ENCODE data around the gene PPP2R1B.
"Not testable (repeated sequence)": the region's sequence is repeated elsewhere in the genome, so short reads cannot be mapped to it uniquely, and the experiment has no call there.

The PPP2R1B gene

DNA sequence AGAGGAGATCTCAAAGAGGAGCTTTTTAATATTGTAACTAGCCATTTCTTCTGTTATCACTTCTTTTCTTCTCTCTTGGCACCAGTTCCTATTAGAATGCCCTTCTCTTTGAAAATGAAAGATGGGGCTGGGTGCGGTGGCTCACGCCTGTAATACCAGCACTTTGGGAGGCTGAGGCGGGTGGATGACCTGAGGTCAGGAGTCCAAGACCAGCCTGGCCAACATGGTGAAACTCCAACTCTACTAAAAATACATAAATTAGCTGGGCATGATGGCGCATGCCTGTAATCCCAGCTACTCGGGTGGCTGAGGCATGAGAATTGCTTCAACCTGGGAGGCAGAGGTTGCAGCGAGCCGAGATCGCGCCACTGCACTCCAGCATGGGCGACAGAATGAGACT is 18.1 kb upstream of the PPP2R1B start:
- DNase-seq (ENCODE audit: low read depth in 2 of 2) = not testable (repeated sequence)

DNA sequence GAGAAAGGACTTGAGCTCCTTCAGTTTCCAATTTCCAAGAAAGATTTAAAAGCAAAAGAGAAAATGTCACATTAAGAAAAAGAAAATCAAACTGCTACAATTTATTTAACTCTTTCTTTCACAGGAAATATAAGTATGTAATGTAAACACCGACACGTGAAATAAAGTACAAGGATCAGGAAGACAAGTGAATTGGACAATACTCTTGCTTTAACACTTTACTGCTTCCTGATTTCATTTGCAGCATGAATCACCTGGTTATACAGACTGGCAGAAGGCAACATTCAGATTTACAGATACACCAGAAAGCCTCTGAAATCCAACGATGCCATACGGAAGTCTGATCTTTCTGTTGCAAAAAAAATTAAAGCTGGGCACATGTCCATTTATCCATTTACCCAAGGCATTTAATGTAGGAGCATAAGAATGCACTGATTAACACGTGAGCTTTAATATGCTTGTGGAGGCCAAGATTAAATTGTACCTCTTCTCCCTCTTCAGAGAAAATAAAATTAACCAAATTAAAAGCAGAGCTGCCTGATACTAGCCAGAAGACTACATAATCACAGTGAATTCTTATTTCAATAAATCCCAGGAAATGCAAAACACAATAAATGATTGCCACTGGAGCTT is 16.0 kb upstream of the PPP2R1B start:
- no peak for DNase-seq (ENCODE audit: low read depth in 2 of 2)

DNA sequence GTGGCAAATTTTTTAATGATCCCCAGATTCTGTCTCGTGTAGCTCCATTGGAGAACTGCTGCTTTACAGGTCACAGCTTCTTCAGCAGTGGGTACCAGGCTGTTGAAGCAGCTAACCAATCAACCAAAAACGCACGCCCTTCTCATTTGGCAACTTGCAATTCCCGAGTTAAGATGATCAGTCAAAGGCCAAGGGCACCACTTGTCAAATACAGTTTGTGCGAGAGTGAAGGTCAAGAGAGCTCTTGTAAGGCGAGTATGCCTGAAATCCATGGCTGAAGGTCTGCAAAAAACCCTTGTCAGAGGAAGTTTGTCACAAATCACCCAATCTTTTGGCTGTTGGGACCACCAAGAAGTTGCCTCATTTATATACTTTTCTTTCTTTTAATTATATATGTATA is 12.9 kb upstream of the PPP2R1B start:
- DNase-seq (ENCODE audit: low read depth in 2 of 2) = no peak

DNA sequence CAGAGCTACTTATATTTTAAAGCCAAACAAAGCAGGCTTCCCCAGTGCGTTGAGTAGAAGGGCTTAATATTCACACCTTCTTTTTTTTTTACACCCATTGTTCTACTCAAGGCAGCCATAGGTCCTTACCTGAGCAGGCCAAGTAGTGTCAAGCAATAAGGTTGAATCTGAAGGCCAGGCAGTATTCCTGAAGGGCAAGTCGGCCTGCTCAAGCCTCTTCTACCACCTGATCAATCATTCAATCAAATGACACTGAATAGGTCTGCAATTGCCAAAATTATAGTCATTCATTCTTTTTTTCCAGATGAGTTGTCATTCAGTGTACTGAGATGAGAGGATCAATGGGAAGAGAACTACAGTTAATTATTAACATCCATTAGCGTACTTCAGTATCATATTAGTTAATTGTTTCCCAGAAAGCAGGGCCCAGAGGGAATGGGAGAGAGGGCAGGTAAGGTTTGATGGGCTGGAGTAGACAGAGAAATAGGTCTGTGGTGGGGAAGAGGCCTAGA is 11.9 kb upstream of the PPP2R1B start:
- DNase-seq (ENCODE audit: low read depth in 2 of 2) = no peak

DNA sequence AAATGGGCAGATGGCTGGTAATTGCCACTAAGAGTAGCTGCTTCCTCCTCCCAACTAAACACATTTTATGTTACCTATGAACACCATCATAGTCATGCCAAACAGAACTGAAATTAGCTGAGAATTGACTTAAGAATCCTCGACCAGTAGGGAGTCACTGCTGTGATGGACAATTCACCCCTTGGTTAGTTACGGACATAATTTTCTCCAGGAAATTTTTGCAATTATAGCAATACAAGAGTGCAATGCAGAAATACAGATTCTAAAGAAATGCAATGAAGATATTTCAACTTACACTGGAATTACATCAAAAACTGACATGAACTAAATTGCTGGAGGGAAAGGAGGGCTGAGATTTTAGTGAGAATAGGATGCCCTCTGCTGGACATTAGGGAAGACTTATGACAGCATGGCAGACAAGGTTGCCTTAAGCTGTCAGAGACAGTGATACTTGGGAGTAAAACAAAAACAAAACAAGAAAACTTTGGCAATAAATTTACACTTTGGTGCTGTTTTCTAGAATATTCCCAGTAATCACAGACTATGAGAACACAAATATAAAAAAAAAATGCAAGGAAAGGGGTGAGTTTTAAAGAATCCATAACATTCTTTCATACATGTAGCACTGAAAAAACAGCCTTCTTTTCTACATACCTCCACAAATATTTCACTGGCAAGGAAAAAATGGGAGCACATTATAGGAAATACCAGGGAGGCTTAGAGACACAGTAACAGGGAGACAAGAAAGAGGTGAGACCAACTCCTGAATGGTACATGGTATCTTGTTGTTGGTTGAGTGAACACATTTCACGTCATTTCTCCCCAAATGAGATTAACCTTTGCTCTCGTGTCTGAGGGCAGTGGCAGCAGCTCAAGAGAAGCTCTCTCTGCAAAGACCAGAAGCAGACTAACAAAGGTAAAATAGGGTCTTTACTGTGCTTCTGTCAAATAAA is 11.2 kb upstream of the PPP2R1B start:
- no peak for DNase-seq (ENCODE audit: low read depth in 2 of 2)

DNA sequence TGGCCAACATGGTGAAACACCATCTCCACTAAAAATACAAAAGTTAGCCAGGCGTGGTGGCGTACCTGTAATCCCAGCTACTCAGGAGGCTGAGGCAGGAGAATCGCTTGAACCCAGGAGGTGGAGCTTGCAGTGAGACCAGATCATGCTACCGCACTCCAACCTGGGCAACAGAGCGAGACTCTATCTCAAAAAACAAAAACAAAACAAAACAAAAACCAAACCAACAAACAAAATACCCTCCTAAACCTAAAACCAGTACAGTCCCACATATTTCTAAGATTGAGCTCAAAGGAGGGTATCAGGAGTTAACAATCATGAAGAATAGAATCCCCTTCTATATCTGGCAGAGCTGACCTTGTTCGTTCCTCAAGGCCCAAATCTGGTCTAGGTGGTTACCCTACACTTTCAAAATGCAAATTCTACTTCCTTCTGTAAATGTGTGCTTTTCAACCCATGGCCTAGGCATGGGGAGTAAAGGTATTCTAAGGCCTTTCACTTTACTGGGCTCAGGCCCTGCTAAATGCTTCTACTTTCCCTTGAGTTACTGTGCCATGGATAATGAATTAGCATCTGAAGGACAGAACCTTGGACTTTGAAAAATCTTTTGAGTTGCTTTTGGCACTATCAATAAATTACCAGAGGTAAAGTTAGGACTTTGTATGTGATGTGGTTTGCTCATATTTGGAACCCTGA is 10.4 kb upstream of the PPP2R1B start:
- no peak for DNase-seq (ENCODE audit: low read depth in 2 of 2)

DNA sequence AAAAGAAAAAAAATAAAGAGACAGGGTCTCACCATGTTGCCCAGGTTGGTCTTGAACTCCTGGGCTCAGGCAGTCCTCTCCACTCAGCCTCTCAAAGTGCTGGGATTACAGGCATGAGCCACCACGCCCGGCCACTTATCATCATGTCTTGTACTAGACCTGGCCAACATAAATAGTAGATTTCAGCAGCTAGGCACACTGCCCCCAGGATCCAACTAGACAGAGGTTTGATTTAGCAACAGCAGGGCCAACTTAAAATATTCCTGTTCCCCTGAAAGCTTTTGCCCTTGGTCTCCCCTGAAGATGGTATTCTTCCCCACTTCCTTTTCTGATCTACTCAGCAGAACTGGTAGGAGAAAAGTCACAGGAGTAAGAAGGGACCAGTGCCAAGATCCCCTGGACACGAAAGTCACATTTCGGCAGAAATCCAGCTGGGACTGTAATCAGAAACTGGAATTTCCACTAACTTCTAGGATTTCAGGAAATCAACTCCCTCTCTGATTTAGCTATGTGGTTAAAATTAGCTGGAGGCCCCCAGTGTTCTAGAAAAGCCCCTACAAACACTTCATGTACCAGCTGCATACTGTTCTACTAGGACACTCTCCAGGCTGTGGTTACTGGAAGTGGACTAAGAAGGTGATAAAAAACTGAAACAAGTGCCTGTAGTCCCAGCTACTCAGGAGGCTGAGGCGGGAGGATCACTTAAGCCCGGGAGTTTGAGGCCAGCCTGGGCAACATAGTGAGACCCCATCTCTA is 8.9 kb upstream of the PPP2R1B start:
- DNase-seq (ENCODE audit: low read depth in 2 of 2) = no peak

DNA sequence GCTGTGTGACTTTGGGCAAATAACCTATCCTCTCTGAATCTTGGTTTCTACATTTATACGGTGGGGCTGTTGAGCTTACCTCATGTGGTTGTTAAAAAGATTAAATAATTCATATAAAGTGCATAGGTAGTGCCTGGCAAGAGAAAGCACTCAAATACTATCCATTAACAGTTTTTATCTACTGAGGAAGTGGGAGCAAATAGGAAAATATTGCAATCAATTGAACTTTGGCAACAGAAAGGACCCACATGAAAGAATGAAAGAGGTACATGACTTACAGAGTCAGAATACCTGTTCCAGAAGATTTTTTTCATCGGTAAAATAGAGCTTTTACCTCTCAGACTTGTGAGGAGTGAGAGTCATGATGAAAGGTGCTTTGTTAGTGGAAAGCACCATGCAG is 6.3 kb upstream of the PPP2R1B start:
- DNase-seq (ENCODE audit: low read depth in 2 of 2) = no peak

DNA sequence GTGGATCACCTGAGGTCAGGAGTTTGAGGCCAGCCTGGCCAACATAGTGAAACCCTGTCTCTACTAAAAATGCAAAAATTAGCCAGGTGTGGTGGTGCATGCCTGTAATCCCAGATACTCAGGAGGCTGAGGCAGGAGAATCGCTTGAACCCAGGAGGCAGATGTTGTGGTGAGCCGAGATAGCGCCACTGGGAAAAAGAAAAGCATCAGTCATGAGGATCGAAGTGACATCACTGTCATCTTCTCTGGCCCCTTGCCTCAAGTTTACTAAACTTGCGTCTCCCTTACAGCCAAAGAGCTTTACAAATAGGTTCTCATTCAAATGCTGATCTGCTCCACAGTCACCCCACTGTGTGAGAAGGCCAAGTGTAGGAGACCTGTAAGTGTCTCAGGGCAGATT is 5.0 kb upstream of the PPP2R1B start:
- DNase-seq (ENCODE audit: low read depth in 2 of 2) = not testable (repeated sequence)

DNA sequence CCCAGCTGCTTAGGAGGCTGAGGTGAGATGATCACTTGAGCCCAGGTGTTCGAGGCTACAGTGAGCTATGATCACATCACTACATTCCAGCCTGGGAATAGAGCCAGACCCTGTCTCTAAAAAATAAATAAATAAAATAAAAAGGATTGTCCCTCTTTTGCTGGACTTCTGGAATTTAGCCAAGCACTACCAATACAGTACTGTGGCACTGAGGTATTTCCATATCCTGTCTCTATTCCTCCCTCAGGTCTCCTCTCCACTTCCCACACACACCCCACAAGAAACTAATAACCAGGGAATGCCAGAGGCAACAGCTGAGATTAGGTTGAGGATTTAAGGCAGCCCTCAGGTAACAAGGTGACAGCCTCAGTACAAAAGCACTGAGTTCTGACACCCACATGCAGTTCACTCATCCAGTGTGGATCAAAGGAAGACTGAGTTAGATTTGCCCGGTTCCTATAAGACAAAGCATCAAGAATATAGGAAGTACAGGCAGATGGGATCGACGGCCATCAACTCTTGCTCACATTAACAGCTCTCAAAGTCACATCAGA is 4.5 kb upstream of the PPP2R1B start:
- DNase-seq (ENCODE audit: low read depth in 2 of 2) = no peak

DNA sequence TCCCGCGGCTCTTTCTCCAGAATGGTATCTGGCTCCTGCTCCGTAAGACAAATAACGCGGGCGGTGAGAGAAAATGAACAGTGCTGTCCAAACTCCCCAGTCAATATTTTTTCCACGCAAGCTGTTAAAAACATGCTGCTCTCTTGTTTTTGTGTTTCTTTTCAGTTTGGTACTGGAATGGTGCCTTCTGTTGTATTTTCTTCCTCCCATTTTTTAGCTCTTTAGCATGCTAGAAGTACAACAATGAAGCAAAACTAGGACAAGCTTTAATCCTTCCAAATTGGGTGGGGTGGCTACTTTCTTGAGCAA is 599 bp upstream of the PPP2R1B start:
- DNase-seq (ENCODE audit: low read depth in 2 of 2) = no peak

DNA sequence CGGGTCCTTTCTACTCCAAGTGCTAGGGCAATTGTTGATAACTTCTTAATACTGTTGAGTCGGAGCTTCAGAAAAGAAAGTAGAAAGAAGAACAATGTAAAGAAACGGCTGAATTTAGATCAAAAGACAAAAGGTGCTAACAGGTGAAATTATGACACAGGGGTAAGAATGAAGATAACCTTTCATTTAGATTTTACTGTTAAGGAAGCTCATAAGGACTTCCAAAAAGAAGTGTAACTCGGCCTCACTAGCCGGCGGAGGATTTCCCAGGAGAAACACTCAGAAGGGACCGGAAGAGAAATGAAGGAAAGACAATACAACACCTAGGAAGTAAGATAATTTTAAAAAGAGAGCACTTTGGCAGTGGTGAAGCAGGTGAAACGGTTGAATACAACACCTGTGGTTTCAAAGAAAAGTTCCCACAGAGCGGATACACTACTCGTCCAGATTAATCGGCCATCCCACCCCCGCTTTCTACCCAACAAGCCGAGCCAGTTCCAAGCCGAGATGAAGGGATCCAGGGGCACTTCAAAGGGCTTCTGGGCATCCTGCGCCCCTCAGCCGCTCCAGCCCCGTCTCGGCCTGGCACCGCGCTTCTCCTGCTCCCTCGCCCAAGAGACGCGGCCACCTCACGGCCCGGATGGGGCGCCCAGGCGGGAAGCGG is 737 bp downstream of the PPP2R1B start:
- peak in 1 of 2 donors; percentile 6 for DNase-seq (ENCODE audit: low read depth in 2 of 2)

DNA sequence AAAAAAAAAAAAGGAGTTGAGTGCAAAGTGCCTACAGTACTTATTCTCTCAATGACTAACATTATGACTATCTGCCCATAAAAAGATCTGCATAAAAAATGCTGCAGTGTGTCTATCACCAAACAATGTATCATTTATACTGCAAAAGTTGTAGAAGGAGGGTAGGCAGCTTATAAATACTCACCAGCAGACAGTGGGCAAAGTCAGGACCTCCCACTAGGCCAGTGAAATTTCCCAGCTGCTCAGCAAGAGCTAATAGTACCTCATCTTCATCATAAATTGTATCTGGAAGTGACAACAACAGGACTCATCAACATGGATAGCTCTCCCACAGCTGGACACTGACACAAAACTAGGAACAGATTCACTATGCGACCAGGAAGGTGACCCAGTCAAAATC is 1.6 kb downstream of the PPP2R1B start:
- DNase-seq (ENCODE audit: low read depth in 2 of 2) = no peak

DNA sequence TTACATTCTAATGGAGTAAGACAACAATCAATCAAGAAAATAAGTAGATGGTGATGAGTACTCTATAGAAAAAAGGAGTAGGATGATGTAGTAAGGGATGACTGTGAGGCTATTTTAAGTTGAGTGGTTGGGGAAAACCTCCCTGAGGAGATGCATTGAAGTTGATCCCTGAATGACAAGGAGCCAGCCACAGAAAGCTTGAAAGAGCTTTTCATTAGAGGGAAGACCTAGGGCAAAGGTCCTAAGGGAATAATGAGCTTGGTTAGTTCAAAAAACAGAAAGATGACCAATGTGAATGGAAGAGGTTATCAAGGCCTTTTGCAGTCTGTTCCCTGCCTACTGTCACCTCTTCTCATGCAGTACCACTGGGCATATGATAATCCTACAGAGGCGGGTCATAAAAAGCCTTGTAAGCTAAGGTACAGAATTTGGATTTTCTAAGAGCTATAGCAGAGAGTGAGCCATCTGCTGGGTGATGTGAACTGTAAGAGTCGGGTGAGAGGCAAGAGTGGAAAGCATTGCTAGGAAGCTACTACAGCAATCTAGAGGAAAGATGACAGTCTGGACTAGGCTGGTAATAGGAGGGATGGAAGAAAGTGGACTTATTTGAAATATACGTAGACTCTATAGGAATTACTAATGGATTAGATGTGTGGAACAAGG is 3.1 kb downstream of the PPP2R1B start:
- no peak for DNase-seq (ENCODE audit: low read depth in 2 of 2)

DNA sequence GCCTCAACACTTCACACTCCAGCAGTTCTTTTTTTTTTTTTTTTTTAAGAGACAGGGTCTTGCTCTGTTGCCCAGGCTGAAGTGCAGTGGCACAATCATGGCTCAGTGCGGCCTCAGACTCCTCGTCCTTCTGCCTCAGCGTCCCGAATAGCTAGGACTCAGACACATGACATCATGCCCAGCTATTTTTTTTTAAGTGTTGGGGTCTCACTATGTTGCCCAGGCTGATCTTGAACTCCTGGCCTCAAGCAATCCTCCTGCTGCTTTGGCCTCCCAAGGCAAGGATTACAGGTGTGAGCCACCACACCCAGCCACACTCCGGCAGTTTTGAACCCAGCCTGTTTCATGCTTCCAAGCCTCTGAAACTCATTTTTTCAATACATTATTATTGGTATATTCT is 3.7 kb downstream of the PPP2R1B start:
- no peak for DNase-seq (ENCODE audit: low read depth in 2 of 2)

DNA sequence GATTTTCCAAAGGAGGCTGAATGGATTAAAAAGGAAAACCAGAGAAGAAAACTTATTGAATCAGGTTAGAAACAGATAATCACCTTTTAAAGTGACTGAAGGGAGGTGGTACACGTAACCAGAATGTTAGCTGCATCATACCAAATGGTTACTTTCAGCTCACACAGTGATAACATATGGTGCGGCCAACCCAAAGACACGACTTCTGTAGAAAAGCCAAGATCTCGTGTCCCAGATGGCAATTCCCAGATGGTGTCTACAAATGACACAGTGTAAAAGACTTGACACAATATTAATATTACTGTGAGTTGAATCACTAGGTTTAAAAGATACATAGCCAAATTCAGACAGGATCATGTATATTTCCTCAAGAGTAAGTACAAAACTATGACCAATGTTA is 5.2 kb downstream of the PPP2R1B start:
- no peak for DNase-seq (ENCODE audit: low read depth in 2 of 2)

DNA sequence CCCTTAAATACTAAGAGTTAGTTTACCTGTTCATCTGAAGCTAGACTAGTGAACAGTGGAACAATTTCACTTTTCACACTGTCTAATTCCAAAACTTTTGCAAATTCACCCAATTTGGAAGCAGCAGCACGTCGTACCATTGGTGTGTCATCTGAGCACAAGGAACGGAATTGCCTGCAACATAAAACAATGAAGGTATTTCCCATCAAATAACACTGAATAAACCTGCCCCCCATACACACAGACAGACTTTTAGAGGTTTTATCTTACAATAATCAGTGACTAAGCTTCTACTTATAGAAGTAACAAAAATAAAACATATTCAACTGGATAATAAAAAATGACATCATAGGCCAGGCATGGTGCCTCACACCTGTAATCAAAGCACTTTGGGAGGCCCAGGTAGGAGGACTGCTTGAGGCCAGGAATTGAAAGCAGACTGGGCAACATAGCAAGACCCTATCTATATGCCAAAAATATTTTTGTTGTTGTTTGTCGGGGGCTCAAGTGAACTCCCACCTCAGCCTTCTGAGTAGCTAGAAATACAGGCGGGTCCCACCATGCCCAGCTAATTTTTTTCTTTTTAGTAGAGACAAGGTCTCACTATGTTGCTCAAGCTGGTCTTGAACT is 6.3 kb downstream of the PPP2R1B start:
- DNase-seq (ENCODE audit: low read depth in 2 of 2) = no peak

DNA sequence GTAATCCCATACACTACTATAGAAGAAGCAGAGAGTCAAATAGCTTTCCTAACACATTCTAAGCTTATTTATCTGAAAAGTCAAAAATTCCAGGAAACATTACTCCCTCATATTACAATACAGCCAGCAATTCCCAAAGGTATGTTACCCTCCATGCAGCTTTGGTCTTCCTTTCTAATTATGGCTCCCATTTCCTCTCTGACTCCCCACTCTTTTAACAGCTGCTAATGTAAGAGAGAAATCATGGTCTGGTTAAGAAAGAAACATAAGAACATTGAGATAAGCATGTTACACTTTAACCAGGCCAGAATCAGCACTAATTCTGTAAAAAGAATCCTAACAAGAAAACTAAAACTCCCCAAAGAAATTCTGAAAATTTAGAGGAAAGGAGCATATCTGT is 6.8 kb downstream of the PPP2R1B start:
- no peak for DNase-seq (ENCODE audit: low read depth in 2 of 2)

DNA sequence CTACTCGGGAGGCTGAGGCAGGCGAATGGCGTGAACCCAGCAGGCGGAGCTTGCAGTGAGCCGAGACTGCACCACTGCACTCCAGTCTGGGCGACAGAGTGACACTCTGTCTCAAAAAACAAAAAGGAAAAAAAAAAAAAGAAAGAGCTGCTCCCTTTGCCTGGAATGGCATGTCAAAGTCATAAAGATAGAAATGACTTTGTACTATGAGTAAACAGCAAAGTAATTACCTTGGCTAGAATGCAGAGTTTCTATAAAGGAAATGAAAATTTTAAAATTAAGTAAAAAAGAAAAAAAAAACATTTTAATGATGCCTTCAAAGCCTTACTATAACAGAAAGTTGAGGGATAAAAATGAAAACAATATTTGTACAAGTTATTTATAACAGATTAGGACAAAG is 10.1 kb downstream of the PPP2R1B start:
- no peak for DNase-seq (ENCODE audit: low read depth in 2 of 2)

DNA sequence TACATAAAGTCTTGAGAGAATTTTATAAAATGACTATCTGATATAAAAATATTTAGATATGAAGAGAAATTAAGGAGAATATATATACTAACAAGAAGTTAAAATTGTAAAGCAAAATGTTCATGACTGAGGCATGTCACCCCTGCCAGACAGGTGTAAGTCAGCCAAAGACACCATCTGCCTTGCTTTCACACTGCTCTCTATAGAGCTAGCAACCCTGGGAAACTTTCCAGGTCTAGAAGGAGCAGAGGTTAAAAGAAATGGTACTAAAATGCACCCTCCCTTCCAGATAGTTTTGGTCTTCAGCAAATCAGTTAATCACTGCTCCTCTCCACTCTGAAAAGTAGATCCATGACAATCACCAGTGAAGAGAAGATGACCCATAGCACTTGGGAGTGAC is 16.5 kb downstream of the PPP2R1B start:
- DNase-seq (ENCODE audit: low read depth in 2 of 2) = no peak

Measured in activated CD4-positive, alpha-beta T cell treated with anti-CD3 and anti-CD28 coated beads for 24 hours (primary cell).